ENCODE data around the gene SPANXB1. TPM values are rescaled to one million over a fixed set of nuclear protein-coding genes. Genes with fewer than 3 reads are reported as not detected.

SPANXB1 gene
- total and polyA plus RNA-seq, 2 of the 4 experiments (the other 2 are of a cell fraction) = not detected

DNA sequence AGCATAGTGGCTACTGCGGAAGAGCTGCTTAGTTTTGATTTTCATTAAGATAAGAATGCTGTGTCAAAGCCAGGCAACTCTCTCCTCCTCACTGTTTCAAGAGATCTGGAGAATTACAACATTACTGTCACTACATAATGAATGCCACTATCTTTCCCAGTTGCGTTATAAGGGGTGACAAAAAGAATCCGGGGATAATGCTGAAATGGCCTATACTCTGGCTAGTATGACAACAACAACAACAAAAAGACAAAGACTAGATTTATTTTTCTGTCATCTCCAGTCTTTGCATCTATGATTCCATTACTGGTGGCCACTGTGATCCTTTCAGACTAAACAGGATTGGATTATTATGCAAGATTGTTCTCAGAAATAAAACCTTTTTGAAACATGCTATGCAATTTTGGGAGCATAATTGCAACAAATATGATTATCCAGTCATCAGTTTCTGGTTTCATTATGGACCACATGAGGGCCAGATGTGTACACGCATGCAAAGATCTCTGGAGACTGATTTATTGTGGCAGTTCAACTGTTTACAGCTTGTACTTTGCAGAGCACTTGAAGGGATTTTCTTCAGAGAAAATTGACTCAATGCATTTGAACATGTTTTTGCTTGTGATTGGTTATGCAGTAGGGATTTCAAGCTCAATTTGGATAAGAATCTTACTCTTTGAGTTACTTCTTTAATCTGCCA is 31.1 kb upstream of the SPANXB1 start:
- H4K8ac ChIP-seq (ENCODE audit: low read depth in 2 of 2, low read length in 2 of 2) = no peak overlapping the region
- WGBS, 2 experiments (ENCODE audit: extremely low coverage in 2 of 2, insufficient read length in 1 of 2) = no CpG with 5 or more reads among the region's 4 CpGs
- intact Hi-C loops (cut with micrococcal nuclease) (loop anchor here (10.0 kb wide), 1 partner anchor 56 kb away; no protein-coding TSS in a partner anchor), dilution Hi-C loops (cut with HindIII; ENCODE audit: low sequenced_read_pairs, unreplicated experiment) (no loop called here), in situ Hi-C loops (cut with MboI; ENCODE audit: low sequenced_read_pairs) (loop anchor here (25.0 kb wide), 1 partner anchor 166 kb away; no protein-coding TSS in a partner anchor)
- H3K36me3 ChIP-seq (ENCODE audit: control insufficient read depth, insufficient read depth, low read length) = no peaks in the 10 kb centered on the region
- H3K9me3 ChIP-seq (ENCODE audit: control insufficient read depth, insufficient read depth, low read length) = no peaks in the 10 kb centered on the region
- no peaks in the 10 kb centered on the region for H3K79me1 ChIP-seq (ENCODE audit: low read depth in 1 of 2, low read length in 2 of 2)
- CTCF ChIA-PET = interaction anchor here (1.1 kb wide), 1 partner anchor 9 kb away, joined by 3 read pairs; no protein-coding TSS in a partner anchor
- no peaks in the 10 kb centered on the region for H3K9me1 ChIP-seq (ENCODE audit: insufficient read depth, low read length)
- no peaks in the 10 kb centered on the region for H3K4me1 ChIP-seq (ENCODE audit: control insufficient read depth, insufficient read depth, low read length)
- H3K4me3 ChIP-seq (ENCODE audit: insufficient read depth, low read depth, low read length) = no peak overlapping the region
- no peak overlapping the region for H3K4me2 ChIP-seq (ENCODE audit: low read depth, low read length)
- H3K18ac ChIP-seq (ENCODE audit: low read depth, low read length) = no peak overlapping the region
- H4K20me1 ChIP-seq (ENCODE audit: insufficient read depth, low read length) = no peaks in the 10 kb centered on the region
- H2AFZ ChIP-seq (replicated peaks; ENCODE audit: low read length, poor library complexity) = no peak overlapping the region
- H3K4ac ChIP-seq (ENCODE audit: low read depth, low read length) = no peak overlapping the region
- H3K23ac ChIP-seq (ENCODE audit: low read depth, low read length) = no peak overlapping the region
- no peak overlapping the region for H3K27ac ChIP-seq (ENCODE audit: insufficient read depth, low read length)
- no peak overlapping the region for H4K5ac ChIP-seq (ENCODE audit: low read depth, low read length)
- H2BK20ac ChIP-seq (ENCODE audit: low read depth, low read length) = no peak overlapping the region
- no peak overlapping the region for H4K91ac ChIP-seq (ENCODE audit: insufficient read depth, low read depth, low read length)
- H3K56ac ChIP-seq (ENCODE audit: extremely low read depth, insufficient read depth, low read length) = no peak overlapping the region
- no peak overlapping the region for H2AK5ac ChIP-seq (ENCODE audit: low read depth, low read length)
- H2AK9ac ChIP-seq (replicated peaks; ENCODE audit: low read depth, low read length, poor library complexity) = no peak overlapping the region
- H2BK120ac ChIP-seq (ENCODE audit: low read depth, low read length) = no peak overlapping the region
- no peaks in the 10 kb centered on the region for H3K27me3 ChIP-seq (ENCODE audit: control insufficient read depth, insufficient read depth, low read length)
- no peak overlapping the region for H2BK15ac ChIP-seq (ENCODE audit: low read depth, low read length)
- H2BK5ac ChIP-seq (ENCODE audit: low read depth, low read length, poor library complexity, severe bottlenecking) = no peak overlapping the region
- ATAC-seq (ENCODE audit: low read depth) (no peak), DNase-seq (no peak)
- no TSS peak for BruUV-seq (replicated peaks)
- H3K9ac ChIP-seq (ENCODE audit: low read depth, low read length) = no peak overlapping the region
- POLR2A ChIA-PET (ENCODE audit: unreplicated experiment) = no interaction called here
- no peak overlapping the region for H3K14ac ChIP-seq (replicated peaks; ENCODE audit: low read depth, low read length)
- TF ChIP-seq CHD1 (IDR thresholded peaks at IDR 0.05; ENCODE audit: low read depth, low read length) (no peak), RAD21 (IDR thresholded peaks at IDR 0.05; ENCODE audit: low read length) (no peak), RCOR1 (IDR thresholded peaks at IDR 0.05; ENCODE audit: insufficient replicate concordance, low read length) (no peak), SMC3 (IDR thresholded peaks at IDR 0.05; ENCODE audit: low read depth, low read length) (no peak), BHLHE40 (IDR thresholded peaks at IDR 0.05; ENCODE audit: low read depth, low read length) (no peak), NFE2L2 (IDR thresholded peaks at IDR 0.05; ENCODE audit: low read depth, low read length) (no peak), RFX5 (IDR thresholded peaks at IDR 0.05; ENCODE audit: low read depth, low read length) (no peak), MAZ (IDR thresholded peaks at IDR 0.05; ENCODE audit: borderline replicate concordance, low read depth, low read length) (no peak), CEBPB (IDR thresholded peaks at IDR 0.05; ENCODE audit: low read depth, low read length) (no peak), MXI1 (IDR thresholded peaks at IDR 0.05; ENCODE audit: borderline replicate concordance, low read depth, low read length) (no peak)
- TF ChIP-seq, protein P1, sequence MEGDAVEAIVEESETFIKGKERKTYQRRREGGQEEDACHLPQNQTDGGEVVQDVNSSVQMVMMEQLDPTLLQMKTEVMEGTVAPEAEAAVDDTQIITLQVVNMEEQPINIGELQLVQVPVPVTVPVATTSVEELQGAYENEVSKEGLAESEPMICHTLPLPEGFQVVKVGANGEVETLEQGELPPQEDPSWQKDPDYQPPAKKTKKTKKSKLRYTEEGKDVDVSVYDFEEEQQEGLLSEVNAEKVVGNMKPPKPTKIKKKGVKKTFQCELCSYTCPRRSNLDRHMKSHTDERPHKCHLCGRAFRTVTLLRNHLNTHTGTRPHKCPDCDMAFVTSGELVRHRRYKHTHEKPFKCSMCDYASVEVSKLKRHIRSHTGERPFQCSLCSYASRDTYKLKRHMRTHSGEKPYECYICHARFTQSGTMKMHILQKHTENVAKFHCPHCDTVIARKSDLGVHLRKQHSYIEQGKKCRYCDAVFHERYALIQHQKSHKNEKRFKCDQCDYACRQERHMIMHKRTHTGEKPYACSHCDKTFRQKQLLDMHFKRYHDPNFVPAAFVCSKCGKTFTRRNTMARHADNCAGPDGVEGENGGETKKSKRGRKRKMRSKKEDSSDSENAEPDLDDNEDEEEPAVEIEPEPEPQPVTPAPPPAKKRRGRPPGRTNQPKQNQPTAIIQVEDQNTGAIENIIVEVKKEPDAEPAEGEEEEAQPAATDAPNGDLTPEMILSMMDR (conservative IDR thresholded peaks at IDR 0.05; ENCODE audit: low read depth, low read length) = no peak
- TF ChIP-seq, protein P2, sequence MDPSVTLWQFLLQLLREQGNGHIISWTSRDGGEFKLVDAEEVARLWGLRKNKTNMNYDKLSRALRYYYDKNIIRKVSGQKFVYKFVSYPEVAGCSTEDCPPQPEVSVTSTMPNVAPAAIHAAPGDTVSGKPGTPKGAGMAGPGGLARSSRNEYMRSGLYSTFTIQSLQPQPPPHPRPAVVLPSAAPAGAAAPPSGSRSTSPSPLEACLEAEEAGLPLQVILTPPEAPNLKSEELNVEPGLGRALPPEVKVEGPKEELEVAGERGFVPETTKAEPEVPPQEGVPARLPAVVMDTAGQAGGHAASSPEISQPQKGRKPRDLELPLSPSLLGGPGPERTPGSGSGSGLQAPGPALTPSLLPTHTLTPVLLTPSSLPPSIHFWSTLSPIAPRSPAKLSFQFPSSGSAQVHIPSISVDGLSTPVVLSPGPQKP (IDR thresholded peaks at IDR 0.05; ENCODE audit: borderline replicate concordance, low read depth, low read length) = no peak
- TF ChIP-seq, protein P3, sequence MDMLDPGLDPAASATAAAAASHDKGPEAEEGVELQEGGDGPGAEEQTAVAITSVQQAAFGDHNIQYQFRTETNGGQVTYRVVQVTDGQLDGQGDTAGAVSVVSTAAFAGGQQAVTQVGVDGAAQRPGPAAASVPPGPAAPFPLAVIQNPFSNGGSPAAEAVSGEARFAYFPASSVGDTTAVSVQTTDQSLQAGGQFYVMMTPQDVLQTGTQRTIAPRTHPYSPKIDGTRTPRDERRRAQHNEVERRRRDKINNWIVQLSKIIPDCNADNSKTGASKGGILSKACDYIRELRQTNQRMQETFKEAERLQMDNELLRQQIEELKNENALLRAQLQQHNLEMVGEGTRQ (IDR thresholded peaks at IDR 0.05; ENCODE audit: low read depth, low read length) = no peak

Data from IMR-90 (cell line).